Natural killer cell (primary cell): ENCODE data around the gene GIPC1. TPM values are rescaled to one million over a fixed set of nuclear protein-coding genes. Genes with fewer than 3 reads are reported as not detected.

Source experiments
- ATAC-seq, 3 donors: fragments of 150-1000 bp in 2 of 3; fragments of 200-7000 bp in 1 of 3; cut with Tn5 transposase; 1 replicate in 1 of 3; 2 replicates in 2 of 3; pipeline ENCODE4 v1.10.0; 2021; ENCODE audit warnings: mild to moderate bottlenecking in 2 of 3, moderate library complexity in 2 of 3
- DNase-seq, 2 donors: peaks; one replicate each; pipeline versions ENCODE4 v3.0.0 to v3.0.0-alpha.2; 2013 to 2021; ENCODE audit warnings: mixed read lengths in 1 of 2
- H3K27ac ChIP-seq: one replicate; pipeline ENCODE4 v1.5.1; 2013; ENCODE audit warnings: mild to moderate bottlenecking, low read length
- H3K27me3 ChIP-seq: one replicate; pipeline ENCODE4 v1.6.1; 2013; ENCODE audit warnings: low read length; ENCODE audit not compliant: control insufficient read depth, insufficient read depth
- H3K36me3 ChIP-seq: one replicate; pipeline ENCODE4 v1.6.1; 2013; ENCODE audit warnings: low read length; ENCODE audit not compliant: control insufficient read depth, insufficient read depth
- H3K4me1 ChIP-seq: one replicate; pipeline ENCODE4 v1.6.1; 2013; ENCODE audit warnings: low read length; ENCODE audit not compliant: control insufficient read depth, insufficient read depth
- H3K4me3 ChIP-seq: one replicate; pipeline ENCODE4 v1.5.1; 2013; ENCODE audit warnings: low read length
- H3K9me3 ChIP-seq: one replicate; pipeline ENCODE4 v1.6.1; 2013; ENCODE audit warnings: low read length; ENCODE audit not compliant: control insufficient read depth, insufficient read depth
- H3K27ac Mint-ChIP-seq, 2 donors: one replicate each; pipeline ENCODE4 v1.8.0; 2022; ENCODE audit warnings: mild to moderate bottlenecking in 2 of 2, mixed read lengths in 2 of 2, moderate library complexity in 1 of 2
- H3K27me3 Mint-ChIP-seq, 2 donors: one replicate each; pipeline ENCODE4 v1.8.0; 2022; ENCODE audit warnings: low read depth in 2 of 2, mixed read lengths in 2 of 2
- H3K36me3 Mint-ChIP-seq: one replicate; pipeline ENCODE4 v1.8.0; 2022; ENCODE audit warnings: mixed read lengths
- H3K4me1 Mint-ChIP-seq, 2 donors: one replicate each; pipeline ENCODE4 v1.8.0; 2022; ENCODE audit warnings: mixed read lengths in 2 of 2
- H3K4me3 Mint-ChIP-seq: one replicate; pipeline ENCODE4 v1.8.0; 2022; ENCODE audit warnings: mild to moderate bottlenecking, moderate library complexity, mixed read lengths
- H3K9me3 Mint-ChIP-seq, 2 donors: one replicate each; pipeline ENCODE4 v1.8.0; 2022; ENCODE audit warnings: mixed read lengths in 2 of 2
- WGBS: methylation state at CpG from one replicate; pipeline ENCODE4 v1.1.7; 2013; ENCODE audit warnings: missing lambda C conversion rate; ENCODE audit not compliant: insufficient coverage; 5-methylcytosine and 5-hydroxymethylcytosine counted together
- intact Hi-C: fragments of 100-400 bp; cut with micrococcal nuclease; formaldehyde crosslinking; loops from one replicate; pipeline ENCODE4 v1.14.2; 2022
- total RNA-seq, 4 donors: library from RNA; stranded (reverse); fragments of 120-200 nt in 1 of 4; gene quantifications; one replicate each; pipeline versions ENCODE4 v1.2.3 to v1.2.4, GENCODE V29; 2013 to 2022
- TF ChIP-seq, protein P1 (sequence below): fragments of 200-600 bp; IDR thresholded peaks from one replicate; pipeline ENCODE4 v1.8.0; 2022; ENCODE audit warnings: antibody characterized with exemption

GIPC1 gene
- total RNA-seq, 3 donors from 2014 or later (not counting 1 experiment from before 2014, with no cell fraction given) = 25.3 to 34.5 (median 31.4) TPM

DNA sequence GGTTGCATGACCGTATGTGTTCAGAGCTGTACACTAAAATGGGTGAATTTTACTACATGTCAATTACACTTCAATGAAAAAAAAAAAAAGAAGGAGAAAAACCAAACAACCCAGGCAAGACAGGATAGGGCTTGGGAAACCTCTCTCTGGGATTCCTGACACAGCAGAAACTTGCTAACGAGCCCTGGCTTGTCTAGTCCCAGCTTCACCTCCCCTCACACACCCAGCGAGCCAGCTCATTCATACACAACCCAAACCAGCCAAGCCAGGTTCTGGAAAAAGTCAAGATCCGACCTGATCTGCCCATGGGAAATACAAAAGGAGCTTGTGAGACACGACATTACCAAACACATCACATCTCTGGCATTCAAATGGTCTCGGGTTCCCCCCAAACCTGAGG is 29.8 kb upstream of the GIPC1 start:
- Histone ChIP-seq H3K9me3 (no peaks in the 10 kb centered on the region), H3K36me3 (no peaks in the 10 kb centered on the region), H3K4me1 (peaks cover 51% of the 10 kb centered on the region), H3K27ac (no peak overlapping the region), H3K4me3 (no peak overlapping the region), H3K27me3 (no peaks in the 10 kb centered on the region)
- H3K36me3 Mint-ChIP-seq = no peaks in the 10 kb centered on the region
- intact Hi-C loops = no loop called here
- DNase-seq (no peak), ATAC-seq (no peak)
- WGBS = 93% methylated on average over 6 of the region's 6 CpGs
- no peaks in the 10 kb centered on the region for H3K9me3 Mint-ChIP-seq
- no peak overlapping the region for H3K4me3 Mint-ChIP-seq
- no peak overlapping the region for H3K27ac Mint-ChIP-seq
- no peaks in the 10 kb centered on the region for H3K27me3 Mint-ChIP-seq
- H3K4me1 Mint-ChIP-seq = peaks cover 28 to 34% of the 10 kb centered on the region in 2 donors
- TF ChIP-seq, protein P1, sequence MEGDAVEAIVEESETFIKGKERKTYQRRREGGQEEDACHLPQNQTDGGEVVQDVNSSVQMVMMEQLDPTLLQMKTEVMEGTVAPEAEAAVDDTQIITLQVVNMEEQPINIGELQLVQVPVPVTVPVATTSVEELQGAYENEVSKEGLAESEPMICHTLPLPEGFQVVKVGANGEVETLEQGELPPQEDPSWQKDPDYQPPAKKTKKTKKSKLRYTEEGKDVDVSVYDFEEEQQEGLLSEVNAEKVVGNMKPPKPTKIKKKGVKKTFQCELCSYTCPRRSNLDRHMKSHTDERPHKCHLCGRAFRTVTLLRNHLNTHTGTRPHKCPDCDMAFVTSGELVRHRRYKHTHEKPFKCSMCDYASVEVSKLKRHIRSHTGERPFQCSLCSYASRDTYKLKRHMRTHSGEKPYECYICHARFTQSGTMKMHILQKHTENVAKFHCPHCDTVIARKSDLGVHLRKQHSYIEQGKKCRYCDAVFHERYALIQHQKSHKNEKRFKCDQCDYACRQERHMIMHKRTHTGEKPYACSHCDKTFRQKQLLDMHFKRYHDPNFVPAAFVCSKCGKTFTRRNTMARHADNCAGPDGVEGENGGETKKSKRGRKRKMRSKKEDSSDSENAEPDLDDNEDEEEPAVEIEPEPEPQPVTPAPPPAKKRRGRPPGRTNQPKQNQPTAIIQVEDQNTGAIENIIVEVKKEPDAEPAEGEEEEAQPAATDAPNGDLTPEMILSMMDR = no peak

DNA sequence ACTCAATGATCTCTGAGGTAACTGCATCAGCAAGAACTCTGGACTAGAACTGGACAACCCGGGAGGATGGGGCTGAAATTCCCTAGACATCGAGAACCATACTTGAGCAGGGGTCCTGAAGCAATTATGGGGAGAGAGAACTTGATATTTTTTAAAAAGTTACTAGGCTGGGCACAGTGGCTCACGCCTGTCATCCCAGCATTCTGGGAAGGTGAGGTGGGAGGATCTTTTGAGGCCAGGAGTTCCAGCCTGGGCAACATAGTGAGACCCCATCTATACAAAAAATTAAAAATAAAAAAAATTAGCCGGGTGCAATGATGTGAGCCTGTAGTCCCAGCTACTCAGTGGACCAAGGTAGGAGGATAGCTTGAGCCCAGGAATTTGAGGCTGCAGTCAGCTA is 24.6 kb upstream of the GIPC1 start:
- Histone ChIP-seq H3K9me3 (no peaks in the 10 kb centered on the region), H3K27me3 (no peaks in the 10 kb centered on the region), H3K4me3 (no peak overlapping the region), H3K27ac (peak overlapping the region; percentile 91), H3K4me1 (peaks cover 74% of the 10 kb centered on the region), H3K36me3 (peaks cover 14% of the 10 kb centered on the region)
- TF ChIP-seq, protein P1 = no peak
- no peak for DNase-seq
- WGBS = 96% methylated on average over 4 of the region's 4 CpGs
- Mint-ChIP-seq H3K27ac (peak overlapping the region; percentile 91 to 96), H3K4me1 (peaks cover 38 to 55% of the 10 kb centered on the region in 2 donors), H3K27me3 (no peaks in the 10 kb centered on the region), H3K4me3 (no peak overlapping the region), H3K9me3 (no peaks in the 10 kb centered on the region), H3K36me3 (no peaks in the 10 kb centered on the region)
- no peak for ATAC-seq
- intact Hi-C loops = no loop called here

DNA sequence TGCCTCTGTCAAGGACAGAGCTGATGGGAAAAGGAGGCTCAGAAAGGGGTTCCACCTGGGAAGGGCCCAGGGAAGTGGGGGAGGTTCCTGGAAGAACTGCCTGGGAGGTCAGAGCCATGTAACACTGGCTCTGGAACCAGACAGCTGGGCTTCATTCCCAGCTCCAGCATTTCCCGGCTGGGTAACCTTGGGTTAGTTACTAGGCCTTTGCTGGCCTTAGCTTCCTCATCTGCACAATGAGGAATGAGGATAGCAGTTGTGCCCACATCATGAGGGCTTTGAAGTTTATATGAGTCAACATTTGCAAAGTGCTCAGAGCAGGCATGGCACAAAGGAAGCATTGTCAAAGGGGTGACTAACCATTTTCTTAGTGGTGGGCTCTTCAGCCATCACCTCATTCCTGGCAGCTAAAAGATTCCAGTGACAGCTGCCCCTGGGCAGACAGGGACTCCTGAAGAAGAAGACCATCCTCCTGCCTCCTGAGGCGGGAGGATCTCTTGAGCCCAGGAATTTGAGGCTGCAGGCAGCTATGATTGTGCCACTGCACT is 24.0 kb upstream of the GIPC1 start:
- Histone ChIP-seq H3K4me3 (no peak overlapping the region), H3K27ac (no peak overlapping the region), H3K9me3 (no peaks in the 10 kb centered on the region), H3K4me1 (peaks cover 76% of the 10 kb centered on the region), H3K36me3 (peaks cover 20% of the 10 kb centered on the region), H3K27me3 (no peaks in the 10 kb centered on the region)
- Mint-ChIP-seq H3K4me3 (peak overlapping the region; percentile 84), H3K36me3 (peaks cover 4% of the 10 kb centered on the region), H3K27me3 (no peaks in the 10 kb centered on the region), H3K9me3 (no peaks in the 10 kb centered on the region), H3K4me1 (peaks cover 42 to 61% of the 10 kb centered on the region in 2 donors), H3K27ac (peak overlapping the region; percentile 91 to 96)
- TF ChIP-seq, protein P1 = no peak
- DNase-seq (peak in 1 of 2 donors; percentile 41), ATAC-seq (no peak)
- intact Hi-C loops = loop anchor here (5.0 kb wide), 1 partner anchor 103 kb away; the partner anchor contains the start of gene DDX39A
- WGBS = 94% methylated on average over 2 of the region's 2 CpGs
